ENCODE measurements around the gene TMEM170A.
A peak's percentile ranks its signal among the peaks of the same experiment; 100 is the strongest.
"Not testable (repeated sequence)": the region's sequence is repeated elsewhere in the genome, so short reads cannot be mapped to it uniquely, and the experiment has no call there.

TMEM170A gene

GRCh38 chr16:75481475-75481874 is 17.0 kb upstream of the TMEM170A start:
- no peak for DNase-seq (ENCODE audit: low spot score)

GRCh38 chr16:75479421-75479990 is 15.0 kb upstream of the TMEM170A start:
- no peak for DNase-seq (ENCODE audit: low spot score)

- DNase-seq (ENCODE audit: low spot score): no peak
Measured at GRCh38 chr16:75478480-75479345, 14.2 kb upstream of the TMEM170A start.

- no peak for DNase-seq (ENCODE audit: low spot score)
Measured at GRCh38 chr16:75477680-75478473, 13.4 kb upstream of the TMEM170A start.

GRCh38 chr16:75476817-75477216 is 12.3 kb upstream of the TMEM170A start:
- DNase-seq (ENCODE audit: low spot score): no peak

GRCh38 chr16:75475420-75475847 is 10.9 kb upstream of the TMEM170A start:
- no peak for DNase-seq (ENCODE audit: low spot score)

GRCh38 chr16:75472908-75473877 is 8.7 kb upstream of the TMEM170A start:
- no peak for DNase-seq (ENCODE audit: low spot score)

GRCh38 chr16:75471723-75472633 is 7.5 kb upstream of the TMEM170A start:
- no peak for DNase-seq (ENCODE audit: low spot score)

GRCh38 chr16:75466760-75467159 is 2.3 kb upstream of the TMEM170A start:
- DNase-seq (ENCODE audit: low spot score): no peak

- DNase-seq (ENCODE audit: low spot score): peak; percentile 81
Measured at GRCh38 chr16:75463389-75464121, 934 bp downstream of the TMEM170A start.

- no peak for DNase-seq (ENCODE audit: low spot score)
Measured at GRCh38 chr16:75462806-75463205, 1.7 kb downstream of the TMEM170A start.

GRCh38 chr16:75461575-75461974 is 2.9 kb downstream of the TMEM170A start:
- no peak for DNase-seq (ENCODE audit: low spot score)

GRCh38 chr16:75460446-75460845 is 4.0 kb downstream of the TMEM170A start:
- no peak for DNase-seq (ENCODE audit: low spot score)

- DNase-seq (ENCODE audit: low spot score): no peak
Measured at GRCh38 chr16:75459691-75460090, 4.8 kb downstream of the TMEM170A start.

GRCh38 chr16:75458439-75458838 is 6.0 kb downstream of the TMEM170A start:
- no peak for DNase-seq (ENCODE audit: low spot score)

- no peak for DNase-seq (ENCODE audit: low spot score)
Measured at GRCh38 chr16:75458029-75458428, 6.5 kb downstream of the TMEM170A start.

- DNase-seq (ENCODE audit: low spot score): no peak
Measured at GRCh38 chr16:75457485-75458021, 6.9 kb downstream of the TMEM170A start.

- no peak for DNase-seq (ENCODE audit: low spot score)
Measured at GRCh38 chr16:75456971-75457370, 7.5 kb downstream of the TMEM170A start.

GRCh38 chr16:75456486-75456885 is 8.0 kb downstream of the TMEM170A start:
- DNase-seq (ENCODE audit: low spot score): not testable (repeated sequence)

All from ecto neural progenitor cell (in vitro differentiated cells).